Activated T-helper 17 cell treated with anti-CD3 and anti-CD28 coated beads, Interleukin-2, amount 50 U/mL, for 72 hours (primary cell): ENCODE results near the gene COG7. TPM values are rescaled to one million over a fixed set of nuclear protein-coding genes. Genes with fewer than 3 reads are reported as not detected.
A peak's percentile ranks its signal among the peaks of the same experiment; 100 is the strongest.
"Not testable (repeated sequence)": the region's sequence is repeated elsewhere in the genome, so short reads cannot be mapped to it uniquely, and the experiment has no call there.

Experiments used
- ATAC-seq: fragments of 150-1000 bp; cut with Tn5 transposase; replicated peaks from 2 replicates; pipeline ENCODE4 v1.10.0; 2021; ENCODE audit warnings: mild to moderate bottlenecking, moderate library complexity
- H3K27ac Mint-ChIP-seq: one replicate; pipeline ENCODE4 v1.8.0; 2022; ENCODE audit warnings: mixed read lengths
- H3K27me3 Mint-ChIP-seq: one replicate; pipeline ENCODE4 v1.8.0; 2022; ENCODE audit warnings: mixed read lengths
- H3K36me3 Mint-ChIP-seq: one replicate; pipeline ENCODE4 v1.8.0; 2022; ENCODE audit warnings: low read depth, mild to moderate bottlenecking, mixed read lengths
- H3K4me1 Mint-ChIP-seq: one replicate; pipeline ENCODE4 v1.8.0; 2022; ENCODE audit warnings: mixed read lengths
- H3K4me3 Mint-ChIP-seq: one replicate; pipeline ENCODE4 v1.8.0; 2022; ENCODE audit warnings: mild to moderate bottlenecking, mixed read lengths
- H3K9me3 Mint-ChIP-seq: one replicate; pipeline ENCODE4 v1.8.0; 2022; ENCODE audit warnings: mixed read lengths
- total RNA-seq, 2 donors: library from RNA; stranded (reverse); gene quantifications; one replicate each; pipeline ENCODE4 v1.2.3, GENCODE V29; 2022

COG7 gene
- total RNA-seq, 2 donors from 2014 or later = 21.2 to 29.4 TPM

- no peak for ATAC-seq
- Mint-ChIP-seq H3K36me3 (peaks cover 97% of the 10 kb centered on the region), H3K4me1 (no peaks in the 10 kb centered on the region), H3K27ac (no peak overlapping the region), H3K9me3 (no peaks in the 10 kb centered on the region), H3K27me3 (no peaks in the 10 kb centered on the region), H3K4me3 (no peak overlapping the region)
These were observed 32.2 kb upstream of the COG7 start for GRCh38 chr16:23485257-23485614.

- H3K4me3 Mint-ChIP-seq = no peak overlapping the region
- H3K4me1 Mint-ChIP-seq = no peaks in the 10 kb centered on the region
These were observed 31.7 kb upstream of the COG7 start for GRCh38 chr16:23484510-23485256.

DNA sequence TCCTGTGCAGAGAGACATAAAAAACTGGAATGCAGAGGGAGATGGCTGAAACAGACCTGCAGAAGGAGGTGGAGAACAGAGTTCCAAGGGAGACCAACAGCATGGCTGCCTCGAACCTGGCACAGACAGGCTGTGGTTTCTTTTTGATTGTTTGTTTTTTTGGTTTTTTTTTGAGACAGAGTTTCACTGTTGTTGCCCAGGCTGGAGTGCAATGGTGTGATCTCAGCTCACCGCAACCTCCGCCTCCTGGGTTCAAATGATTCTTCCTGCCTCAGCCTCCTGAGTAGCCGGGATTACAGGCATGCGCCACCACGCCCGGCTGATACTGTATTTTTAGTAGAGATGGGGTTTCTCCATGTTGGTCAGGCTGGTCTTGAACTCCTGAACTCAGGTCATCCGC, 30.5 kb upstream of the COG7 start:
- not testable (repeated sequence) for H3K9me3 Mint-ChIP-seq, H3K4me1 Mint-ChIP-seq, H3K4me3 Mint-ChIP-seq, H3K27me3 Mint-ChIP-seq, H3K27ac Mint-ChIP-seq, ATAC-seq
- H3K36me3 Mint-ChIP-seq = peaks cover 97% of the 10 kb centered on the region

More at GRCh38 chr16:23484510-23485256, 31.7 kb upstream of the COG7 start:
- ATAC-seq = no peak
- Mint-ChIP-seq H3K27me3 (no peaks in the 10 kb centered on the region), H3K36me3 (peaks cover 97% of the 10 kb centered on the region), H3K27ac (no peak overlapping the region), H3K9me3 (no peaks in the 10 kb centered on the region)

DNA sequence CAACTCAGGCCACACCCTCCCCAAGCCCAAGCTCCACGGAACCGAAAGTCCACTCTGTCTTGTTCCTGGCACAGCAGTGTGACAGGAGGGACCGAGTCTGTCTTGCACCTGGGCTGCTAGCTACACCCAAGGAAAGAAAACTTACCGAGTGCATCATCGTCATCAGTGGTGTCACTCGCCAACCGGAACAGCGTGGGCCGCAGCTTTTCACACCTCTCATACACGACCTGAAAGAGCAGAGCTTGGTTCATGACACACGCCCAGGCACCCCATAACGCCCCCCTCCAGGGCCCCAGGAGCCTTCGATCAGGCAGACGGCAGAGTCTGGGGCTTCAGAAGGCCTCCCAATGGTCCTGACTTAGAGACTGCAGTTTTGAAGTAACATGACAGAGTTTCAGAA, 29.8 kb upstream of the COG7 start:
- Mint-ChIP-seq H3K4me1 (no peaks in the 10 kb centered on the region), H3K27ac (peak overlapping the region; percentile 47), H3K27me3 (no peaks in the 10 kb centered on the region), H3K4me3 (no peak overlapping the region), H3K9me3 (no peaks in the 10 kb centered on the region), H3K36me3 (peaks cover 97% of the 10 kb centered on the region)
- ATAC-seq = no peak

DNA sequence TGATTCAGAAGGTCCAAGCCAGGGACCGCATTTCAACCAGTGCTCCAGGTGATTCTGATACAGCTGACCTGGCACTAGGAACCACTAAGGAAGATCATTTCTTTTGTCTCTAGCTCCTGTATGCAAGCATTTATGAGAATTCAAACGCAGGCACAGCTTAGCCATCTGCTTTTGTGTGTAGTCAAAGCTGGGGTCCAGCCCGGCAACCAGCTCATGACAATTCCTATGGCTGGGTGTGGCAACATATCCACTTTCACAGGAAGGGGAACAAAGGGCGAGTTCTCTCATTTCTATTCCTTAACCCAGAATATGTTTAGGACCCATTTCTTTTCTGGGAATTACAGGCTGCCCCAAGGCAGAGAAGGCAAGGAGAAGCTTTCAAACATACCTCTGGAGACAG, 27.3 kb upstream of the COG7 start:
- Mint-ChIP-seq H3K4me3 (no peak overlapping the region), H3K36me3 (peaks cover 97% of the 10 kb centered on the region), H3K9me3 (no peaks in the 10 kb centered on the region), H3K27me3 (no peaks in the 10 kb centered on the region), H3K27ac (peak overlapping the region; percentile 69), H3K4me1 (no peaks in the 10 kb centered on the region)
- no peak for ATAC-seq

DNA sequence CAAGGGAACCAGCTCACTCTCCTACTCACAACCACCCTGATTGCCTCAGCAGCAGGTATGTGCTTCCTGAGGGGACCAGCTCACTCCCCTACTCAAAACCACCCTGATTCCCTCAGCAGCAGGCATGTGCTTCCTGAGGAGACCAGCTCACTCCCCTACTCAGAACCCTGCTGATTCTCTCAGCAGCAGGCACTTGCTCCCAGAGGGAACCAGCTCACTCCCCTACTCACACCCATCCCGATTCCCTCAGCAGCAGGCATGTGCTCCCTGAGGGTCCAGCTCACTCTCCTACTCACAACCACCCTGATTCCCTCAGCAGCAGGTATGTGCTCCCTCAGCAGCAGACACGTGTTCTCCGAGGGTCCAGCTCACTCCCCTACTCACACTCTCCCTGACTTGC, 26.1 kb upstream of the COG7 start:
- Mint-ChIP-seq H3K36me3 (peaks cover 97% of the 10 kb centered on the region), H3K27me3 (no peaks in the 10 kb centered on the region), H3K4me1 (no peaks in the 10 kb centered on the region), H3K4me3 (no peak overlapping the region), H3K27ac (peak overlapping the region; percentile 69), H3K9me3 (no peaks in the 10 kb centered on the region)
- ATAC-seq = no peak

GRCh38 chr16:23478566-23478965, 25.6 kb upstream of the COG7 start:
- Mint-ChIP-seq H3K9me3 (no peaks in the 10 kb centered on the region), H3K36me3 (peaks cover 100% of the 10 kb centered on the region), H3K4me1 (no peaks in the 10 kb centered on the region), H3K27me3 (no peaks in the 10 kb centered on the region), H3K4me3 (no peak overlapping the region), H3K27ac (no peak overlapping the region)
- no peak for ATAC-seq

DNA sequence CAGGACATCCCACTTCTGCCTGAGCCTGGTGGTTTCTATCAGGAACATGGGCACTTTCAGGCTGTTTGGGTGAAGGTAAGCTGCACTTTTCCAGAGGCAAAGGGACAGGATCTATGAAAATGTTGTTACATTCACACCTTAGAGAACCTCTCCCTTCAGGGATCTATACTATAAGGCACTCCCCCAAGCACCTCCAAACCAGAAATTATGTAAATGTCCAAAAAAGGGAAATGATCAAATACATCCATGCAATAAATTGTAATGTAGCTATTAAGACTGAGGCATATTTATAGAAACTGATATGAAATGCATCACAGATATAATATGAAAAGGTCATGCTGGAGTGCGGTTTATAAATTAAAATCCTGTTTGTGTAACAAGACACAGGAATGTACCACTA, 23.3 kb upstream of the COG7 start:
- H3K27ac Mint-ChIP-seq = no peak overlapping the region
- H3K4me1 Mint-ChIP-seq = no peaks in the 10 kb centered on the region
- ATAC-seq = no peak
- H3K36me3 Mint-ChIP-seq = peaks cover 89% of the 10 kb centered on the region
- H3K27me3 Mint-ChIP-seq = no peaks in the 10 kb centered on the region
- no peaks in the 10 kb centered on the region for H3K9me3 Mint-ChIP-seq
- H3K4me3 Mint-ChIP-seq = no peak overlapping the region

GRCh38 chr16:23469814-23470213, 16.8 kb upstream of the COG7 start:
- peaks cover 4% of the 10 kb centered on the region for H3K4me1 Mint-ChIP-seq
- no peaks in the 10 kb centered on the region for H3K27me3 Mint-ChIP-seq
- ATAC-seq = no peak
- H3K36me3 Mint-ChIP-seq = peaks cover 84% of the 10 kb centered on the region
- no peaks in the 10 kb centered on the region for H3K9me3 Mint-ChIP-seq
- H3K4me3 Mint-ChIP-seq = no peak overlapping the region
- peak overlapping the region; percentile 65 for H3K27ac Mint-ChIP-seq

GRCh38 chr16:23466162-23466885, 13.3 kb upstream of the COG7 start:
- no peaks in the 10 kb centered on the region for H3K27me3 Mint-ChIP-seq
- H3K4me3 Mint-ChIP-seq = no peak overlapping the region
- peak; percentile 83 for ATAC-seq
- peak overlapping the region; percentile 9 for H3K27ac Mint-ChIP-seq
- H3K36me3 Mint-ChIP-seq = peaks cover 59% of the 10 kb centered on the region
- H3K9me3 Mint-ChIP-seq = no peaks in the 10 kb centered on the region
- peaks cover 4% of the 10 kb centered on the region for H3K4me1 Mint-ChIP-seq

- peaks cover 48% of the 10 kb centered on the region for H3K36me3 Mint-ChIP-seq
- no peaks in the 10 kb centered on the region for H3K27me3 Mint-ChIP-seq
- H3K4me3 Mint-ChIP-seq = no peak overlapping the region
- H3K27ac Mint-ChIP-seq = no peak overlapping the region
- no peak for ATAC-seq
- no peaks in the 10 kb centered on the region for H3K9me3 Mint-ChIP-seq
- peaks cover 3% of the 10 kb centered on the region for H3K4me1 Mint-ChIP-seq
These were observed 12.2 kb upstream of the COG7 start for GRCh38 chr16:23465179-23465578.

- Mint-ChIP-seq H3K27me3 (no peaks in the 10 kb centered on the region), H3K4me3 (no peak overlapping the region), H3K9me3 (no peaks in the 10 kb centered on the region), H3K27ac (no peak overlapping the region), H3K4me1 (no peaks in the 10 kb centered on the region), H3K36me3 (peaks cover 38% of the 10 kb centered on the region)
- ATAC-seq = no peak
These were observed 11.2 kb upstream of the COG7 start for GRCh38 chr16:23464196-23464595.

GRCh38 chr16:23462994-23463393, 10.0 kb upstream of the COG7 start:
- not testable (repeated sequence) for H3K27me3 Mint-ChIP-seq, ATAC-seq
- H3K36me3 Mint-ChIP-seq = peaks cover 26% of the 10 kb centered on the region

DNA sequence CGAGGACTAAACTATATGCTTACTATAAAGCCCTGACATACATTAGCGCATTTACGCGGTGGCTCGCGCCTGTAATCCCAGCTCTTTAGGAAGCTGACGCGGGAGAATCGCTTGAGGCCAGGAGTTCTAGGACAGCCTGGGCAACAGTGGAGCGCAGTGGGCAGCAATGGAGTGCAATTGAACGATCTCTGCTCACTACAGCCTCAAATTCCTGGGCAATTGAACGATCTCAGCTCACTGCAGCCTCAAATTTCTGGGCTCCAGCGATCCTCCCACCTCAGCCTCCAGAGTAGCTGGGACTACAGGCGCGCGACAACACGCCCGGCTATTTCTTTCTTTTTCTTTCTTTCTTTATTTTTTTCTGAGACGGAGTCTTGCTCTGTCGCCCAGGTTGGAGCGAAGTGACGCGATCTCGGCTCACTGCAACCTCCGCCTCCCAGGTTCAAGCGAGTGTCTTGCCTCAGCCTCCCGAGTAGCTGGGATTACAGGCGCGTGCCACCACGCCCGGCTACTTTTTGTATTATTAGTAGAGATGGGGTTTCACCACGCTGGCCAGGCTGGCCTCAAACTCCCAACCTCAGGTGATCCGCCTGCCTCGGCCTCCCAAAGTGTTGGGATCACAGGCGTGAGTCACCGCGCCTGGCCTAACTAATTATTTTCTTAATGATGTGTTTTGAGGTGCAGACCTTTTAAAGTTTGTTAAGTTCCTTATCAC, 506 bp upstream of the COG7 start:
- peaks cover 11% of the 10 kb centered on the region for H3K4me1 Mint-ChIP-seq
- H3K4me3 Mint-ChIP-seq = peak overlapping the region; percentile 97
- H3K27me3 Mint-ChIP-seq = no peaks in the 10 kb centered on the region
- ATAC-seq = no peak
- H3K36me3 Mint-ChIP-seq = peaks cover 11% of the 10 kb centered on the region
- no peaks in the 10 kb centered on the region for H3K9me3 Mint-ChIP-seq
- peak overlapping the region; percentile 94 for H3K27ac Mint-ChIP-seq

More at GRCh38 chr16:23462994-23463393, 10.0 kb upstream of the COG7 start:
- H3K9me3 Mint-ChIP-seq, H3K27ac Mint-ChIP-seq, H3K4me1 Mint-ChIP-seq, H3K4me3 Mint-ChIP-seq: not testable (repeated sequence)

- Mint-ChIP-seq H3K9me3 (no peaks in the 10 kb centered on the region), H3K4me1 (peaks cover 11% of the 10 kb centered on the region), H3K36me3 (peaks cover 11% of the 10 kb centered on the region), H3K4me3 (peak overlapping the region; percentile 97), H3K27me3 (no peaks in the 10 kb centered on the region), H3K27ac (peak overlapping the region; percentile 94)
- no peak for ATAC-seq
These were observed 793 bp downstream of the COG7 start for GRCh38 chr16:23452221-23452571.
